HCT116 (cell line): ENCODE results near the gene NECAB3.
A peak's percentile ranks its signal among the peaks of the same experiment; 100 is the strongest.

Experiments used
- CTCF ChIP-seq, 3 experiments: fragments of 200-600 bp in 1 of 3; sonication (generic) in 1 of 3; IDR thresholded peaks in 2 of 3; conservative IDR thresholded peaks in 1 of 3; 2 replicates each; pipeline ENCODE4 v1.5.1; 2012 to 2017; ENCODE audit warnings: low read depth in 2 of 3, low read length in 2 of 3, antibody characterized with exemption in 1 of 3, borderline replicate concordance in 1 of 3, control low read depth in 1 of 3, mild to moderate bottlenecking in 1 of 3, mixed read lengths in 1 of 3, mixed run types in 1 of 3, moderate library complexity in 1 of 3; ENCODE audit not compliant: insufficient read depth in 1 of 3
- EGR1 ChIP-seq: IDR thresholded peaks from 2 replicates; pipeline ENCODE4 v1.6.1; 2012; ENCODE audit warnings: low read depth
- EZH2 ChIP-seq: fragments of 200-600 bp; sonication (generic); IDR thresholded peaks from 2 replicates; pipeline ENCODE4 v1.6.1; 2017; ENCODE audit warnings: antibody characterized with exemption, mixed run types
- EZH2phosphoT487 ChIP-seq: fragments of 200-600 bp; IDR thresholded peaks from 2 replicates; pipeline ENCODE4 v1.6.1; 2018; ENCODE audit warnings: antibody characterized with exemption, borderline replicate concordance
- FOSL1 ChIP-seq: IDR thresholded peaks from 2 replicates; pipeline ENCODE4 v1.6.1; 2012; ENCODE audit warnings: low read depth
- JUND ChIP-seq: IDR thresholded peaks from 2 replicates; pipeline ENCODE4 v1.6.1; 2012
- POLR2A ChIP-seq: IDR thresholded peaks from 2 replicates; pipeline ENCODE4 v1.7.0; 2011; ENCODE audit warnings: borderline replicate concordance; ENCODE audit not compliant: insufficient read depth, insufficient read length; ENCODE audit errors: extremely low read depth
- POLR2AphosphoS5 ChIP-seq: IDR thresholded peaks from 2 replicates; pipeline ENCODE4 v1.6.1; 2011; ENCODE audit warnings: mild to moderate bottlenecking, low read depth, low read length, moderate library complexity
- RAD21 ChIP-seq: IDR thresholded peaks from 2 replicates; pipeline ENCODE4 v1.6.1; 2012; ENCODE audit warnings: low read depth, mild to moderate bottlenecking
- TCF7L2 ChIP-seq: IDR thresholded peaks from 2 replicates; pipeline ENCODE4 v1.7.0; 2011; ENCODE audit warnings: borderline replicate concordance, inconsistent platforms; ENCODE audit not compliant: insufficient read depth, insufficient read length; ENCODE audit errors: extremely low read depth

GRCh38 chr20:33674294-33675135, at the start of gene NECAB3:
- TF ChIP-seq CTCF (IDR thresholded peaks at IDR 0.05 in 2 of 3, conservative IDR thresholded peaks at IDR 0.05 in 1 of 3; ENCODE audit: borderline replicate concordance in 1 of 3, insufficient read depth in 1 of 3, low read depth in 2 of 3, low read length in 2 of 3) (no peak), POLR2A (peak; percentile 84), TCF7L2 (no peak), FOSL1 (no peak), RAD21 (no peak), EGR1 (no peak; the same call in 1 of the 2 replicates), JUND (no peak), POLR2AphosphoS5 (peak; percentile 92), EZH2phosphoT487 (no peak), EZH2 (no peak)
